AG09319 (cell line): Measurements from ENCODE around the gene ARF1.
"Not testable (repeated sequence)": the region's sequence is repeated elsewhere in the genome, so short reads cannot be mapped to it uniquely, and the experiment has no call there.

Experiments
- DNase-seq: peaks from one replicate; pipeline ENCODE4 v3.0.0-alpha.2; 2010; ENCODE audit warnings: low read depth; ENCODE audit errors: extremely low read depth
- TF ChIP-seq, protein P1 (sequence below): IDR thresholded peaks from 2 replicates; pipeline ENCODE4 v1.5.1; 2011; ENCODE audit warnings: low read depth, mild to moderate bottlenecking, inconsistent platforms, low read length, moderate library complexity

ARF1 gene

DNA sequence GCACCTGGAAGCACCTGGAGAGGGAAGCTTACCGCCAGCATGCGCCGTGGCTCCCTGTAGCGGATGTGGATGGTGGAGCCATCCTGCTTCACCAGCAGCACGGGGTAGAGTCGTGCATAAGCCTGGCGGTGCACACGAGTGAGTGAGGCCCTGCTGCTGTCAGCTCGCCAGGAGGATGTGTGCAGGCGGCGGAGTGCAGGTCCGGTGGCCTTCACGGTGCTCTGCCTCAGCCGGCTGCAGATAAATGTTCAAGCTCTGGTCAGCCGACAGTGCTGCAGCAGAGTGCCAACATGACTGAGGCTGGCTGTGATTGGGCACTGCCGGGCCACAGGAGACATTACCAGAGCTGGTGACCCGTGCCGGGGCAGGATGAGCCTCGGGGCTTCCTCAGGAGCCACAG lies 25.1 kb downstream of the ARF1 start:
- TF ChIP-seq, protein P1, sequence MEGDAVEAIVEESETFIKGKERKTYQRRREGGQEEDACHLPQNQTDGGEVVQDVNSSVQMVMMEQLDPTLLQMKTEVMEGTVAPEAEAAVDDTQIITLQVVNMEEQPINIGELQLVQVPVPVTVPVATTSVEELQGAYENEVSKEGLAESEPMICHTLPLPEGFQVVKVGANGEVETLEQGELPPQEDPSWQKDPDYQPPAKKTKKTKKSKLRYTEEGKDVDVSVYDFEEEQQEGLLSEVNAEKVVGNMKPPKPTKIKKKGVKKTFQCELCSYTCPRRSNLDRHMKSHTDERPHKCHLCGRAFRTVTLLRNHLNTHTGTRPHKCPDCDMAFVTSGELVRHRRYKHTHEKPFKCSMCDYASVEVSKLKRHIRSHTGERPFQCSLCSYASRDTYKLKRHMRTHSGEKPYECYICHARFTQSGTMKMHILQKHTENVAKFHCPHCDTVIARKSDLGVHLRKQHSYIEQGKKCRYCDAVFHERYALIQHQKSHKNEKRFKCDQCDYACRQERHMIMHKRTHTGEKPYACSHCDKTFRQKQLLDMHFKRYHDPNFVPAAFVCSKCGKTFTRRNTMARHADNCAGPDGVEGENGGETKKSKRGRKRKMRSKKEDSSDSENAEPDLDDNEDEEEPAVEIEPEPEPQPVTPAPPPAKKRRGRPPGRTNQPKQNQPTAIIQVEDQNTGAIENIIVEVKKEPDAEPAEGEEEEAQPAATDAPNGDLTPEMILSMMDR: no peak
- DNase-seq: no peak

DNA sequence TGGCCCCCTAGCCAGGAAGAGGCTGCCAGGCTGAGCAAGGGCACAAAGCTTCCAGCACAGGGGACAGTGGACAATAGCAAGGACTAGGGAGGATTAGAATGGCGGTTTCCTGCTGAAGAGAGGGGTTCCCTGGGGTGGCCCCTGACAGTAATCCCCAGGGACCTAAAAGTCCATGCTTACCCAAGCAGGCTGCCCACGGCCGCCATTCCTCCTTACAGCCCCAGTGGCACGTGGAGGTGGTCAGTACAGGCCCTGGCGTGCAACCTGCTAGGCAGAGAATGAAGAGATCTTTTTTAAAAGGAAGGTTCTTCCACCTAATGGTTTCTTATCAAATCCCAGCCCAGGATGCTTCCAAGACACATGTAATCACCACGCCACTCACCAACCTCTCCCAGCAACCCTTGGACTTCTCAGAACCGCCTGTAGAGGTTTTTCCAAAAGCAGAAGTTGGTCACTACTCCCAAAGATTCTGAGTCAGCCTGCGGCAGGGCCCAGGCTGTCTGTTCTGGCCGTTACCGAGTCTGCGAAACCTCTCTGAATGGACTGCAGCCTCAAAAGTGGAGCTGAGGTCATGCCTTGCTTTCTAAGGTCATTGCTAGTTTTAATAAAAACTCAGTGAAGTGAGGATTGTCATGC lies 25.7 kb downstream of the ARF1 start:
- TF ChIP-seq, protein P1: no peak
- no peak for DNase-seq

DNA sequence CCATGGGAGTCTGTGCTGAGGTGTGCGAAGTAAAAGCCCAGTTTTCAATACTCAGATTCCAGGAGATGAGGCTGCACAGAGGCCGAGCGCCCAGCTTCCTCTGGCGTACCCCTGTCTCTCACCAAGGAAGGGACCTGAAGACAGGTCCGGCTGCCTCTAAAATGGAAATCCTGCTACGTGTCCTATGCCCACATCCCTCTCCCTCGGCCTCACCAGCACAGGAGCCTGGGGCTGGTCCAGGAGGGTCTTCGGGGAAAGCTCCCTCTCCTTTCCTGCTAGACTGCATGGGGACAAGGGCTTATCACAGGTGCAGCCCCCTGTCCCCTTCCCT lies 26.2 kb downstream of the ARF1 start:
- DNase-seq: no peak
- TF ChIP-seq, protein P1: no peak

DNA sequence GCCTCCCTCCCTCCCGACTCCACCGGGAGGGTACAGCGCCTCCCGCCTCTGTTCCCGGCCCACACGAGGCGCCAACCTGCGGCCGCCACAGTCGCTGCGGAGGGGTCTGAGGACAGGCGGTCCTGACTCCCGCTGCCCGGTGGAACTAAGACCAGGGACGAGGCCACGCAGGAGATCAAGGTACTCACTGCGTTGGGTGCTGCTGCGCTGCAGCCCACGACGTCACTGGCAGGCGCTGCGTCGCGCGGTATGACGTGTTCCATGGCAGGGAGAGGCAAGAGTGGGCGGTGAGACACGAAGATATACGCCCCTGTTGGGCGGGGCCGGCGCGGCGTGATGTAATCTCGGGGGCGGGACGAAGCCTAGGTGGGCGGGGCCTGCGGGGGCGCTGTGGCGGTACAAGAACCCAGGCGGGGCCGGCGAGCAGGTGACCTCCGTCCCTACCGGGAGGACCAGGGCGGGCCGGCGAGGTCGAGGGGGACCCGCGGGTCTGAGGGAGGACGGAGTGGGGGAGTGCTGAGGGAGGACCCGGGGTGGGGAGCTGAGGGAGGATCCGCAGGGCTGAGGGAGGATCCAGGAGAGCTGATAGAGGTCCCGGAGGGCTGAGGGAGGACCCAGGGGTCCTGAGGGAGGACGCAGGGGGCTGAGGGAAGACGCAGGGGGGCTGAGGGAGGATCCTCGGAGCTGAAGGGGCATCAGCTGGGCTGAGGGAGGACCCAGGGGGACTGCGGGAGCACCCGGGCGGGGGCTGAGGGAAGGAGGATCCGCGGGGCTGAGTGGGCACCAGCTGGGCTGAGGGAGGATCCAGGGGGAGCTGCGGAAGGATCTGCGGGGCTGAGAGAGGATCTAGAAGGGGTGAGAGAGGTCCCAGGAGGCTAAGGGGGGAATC lies 26.8 kb downstream of the ARF1 start, which contains the start of gene MRPL55:
Gene MRPL55, minus strand, starts transcription at position 227 of the 889 bp plus-strand sequence. CDS start 1,039 bp downstream, outside the sequence.
- peak; percentile 85 for DNase-seq
- TF ChIP-seq, protein P1: no peak; the same call in 1 of the 2 replicates

DNA sequence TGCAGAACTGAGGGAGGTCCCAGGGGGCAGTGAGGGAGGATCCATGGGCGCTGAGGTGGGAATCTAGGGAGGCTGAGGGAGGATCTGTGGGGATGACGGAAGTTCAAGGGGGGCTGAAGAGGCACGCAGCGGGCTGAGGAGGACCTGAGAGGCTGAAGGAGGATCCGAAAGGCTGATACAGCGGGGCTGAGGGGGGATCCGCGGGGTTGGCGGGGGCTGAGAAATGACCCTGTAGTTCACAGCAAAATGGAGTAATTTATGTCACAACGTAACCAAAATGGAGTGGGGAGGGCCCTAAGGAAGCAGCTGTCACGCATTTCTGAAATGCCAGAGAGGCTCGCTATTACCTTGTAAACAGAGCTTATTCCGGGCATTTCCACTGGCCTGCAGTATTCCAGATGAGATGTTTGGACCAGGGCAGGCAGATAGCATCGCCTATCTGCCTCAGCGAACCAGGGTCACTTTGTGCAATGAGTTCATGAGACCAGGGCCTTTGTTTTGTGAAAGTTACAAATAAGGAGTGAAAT lies 27.5 kb downstream of the ARF1 start:
- DNase-seq: no peak
- TF ChIP-seq, protein P1: no peak

DNA sequence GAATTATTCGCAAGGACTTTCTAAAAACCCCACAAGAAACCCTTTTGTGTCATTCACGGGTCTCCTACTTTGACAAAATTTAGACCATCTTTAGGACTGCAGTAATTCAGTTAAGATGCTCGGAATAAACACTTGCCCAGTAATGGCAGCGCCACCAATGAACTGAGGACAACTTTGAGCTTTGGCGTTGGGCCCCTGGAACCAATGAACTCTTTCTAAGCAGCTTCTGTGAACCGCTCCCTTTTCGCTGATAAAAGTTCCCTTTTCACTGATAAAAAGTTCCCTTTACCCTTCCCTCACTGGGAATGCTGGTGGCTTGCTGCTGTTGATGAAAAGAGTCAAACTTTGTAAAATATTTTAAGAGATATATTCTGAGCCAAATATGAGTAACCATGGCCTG lies 28.0 kb downstream of the ARF1 start:
- no peak for DNase-seq
- TF ChIP-seq, protein P1: no peak

DNA sequence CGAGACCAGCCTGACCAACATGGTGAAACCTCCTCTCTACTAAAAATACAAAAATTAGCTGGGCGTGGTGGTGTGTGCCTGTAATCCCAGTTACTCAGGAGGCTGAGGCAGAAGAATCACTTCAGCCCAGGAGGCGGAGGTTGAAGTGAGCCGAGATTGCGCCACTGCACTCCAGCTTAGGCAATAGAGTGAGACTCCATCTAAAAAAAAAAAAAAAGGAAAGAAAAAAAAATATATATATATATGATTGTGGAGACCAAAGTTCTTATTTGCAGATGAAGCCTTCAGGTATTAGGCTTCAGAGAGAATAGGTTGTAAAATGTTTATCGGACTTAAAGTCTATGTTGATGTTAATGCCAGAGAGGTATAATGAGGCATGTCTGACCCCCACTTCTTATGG lies 28.8 kb downstream of the ARF1 start:
- not testable (repeated sequence) for DNase-seq
